Activated effector memory CD4-positive, alpha-beta T cell treated with Interleukin-2 at 50 U/mL for 16 hours (primary cell): ENCODE measurements around the gene MRGPRX1.
"Not testable (repeated sequence)": the region's sequence is repeated elsewhere in the genome, so short reads cannot be mapped to it uniquely, and the experiment has no call there.

ENCODE experiments used
- DNase-seq: peaks from one replicate; pipeline ENCODE4 v3.0.0-alpha.2; 2020

The MRGPRX1 gene

GRCh38 chr11:18939314-18939713 lies at the start of gene MRGPRX1:
Gene MRGPRX1 (minus strand): TSS chr11:18939414. CDS start chr11:18934784, 4,630 bp downstream.
- no peak for DNase-seq

GRCh38 chr11:18987454-18988231 lies 48.4 kb upstream of the MRGPRX1 start:
- DNase-seq, result no peak

- no peak for DNase-seq
Observed at GRCh38 chr11:18986744-18987143, 47.5 kb upstream of the MRGPRX1 start.

GRCh38 chr11:18981897-18982296 lies 42.7 kb upstream of the MRGPRX1 start:
- DNase-seq, result no peak

GRCh38 chr11:18974192-18974591 lies 35.0 kb upstream of the MRGPRX1 start:
- no peak for DNase-seq

- DNase-seq, result no peak
Observed at GRCh38 chr11:18972336-18972735, 33.1 kb upstream of the MRGPRX1 start.

- DNase-seq, result no peak
Observed at GRCh38 chr11:18969720-18970119, 30.5 kb upstream of the MRGPRX1 start.

- DNase-seq, result no peak
Observed at GRCh38 chr11:18958221-18958910, 19.2 kb upstream of the MRGPRX1 start.

GRCh38 chr11:18956630-18957029 lies 17.4 kb upstream of the MRGPRX1 start:
- DNase-seq, result no peak

GRCh38 chr11:18936002-18936673 lies 3.1 kb downstream of the MRGPRX1 start:
- DNase-seq, result no peak

- no peak for DNase-seq
Observed at GRCh38 chr11:18934195-18934814, 4.9 kb downstream of the MRGPRX1 start.

- no peak for DNase-seq
Observed at GRCh38 chr11:18927550-18928322, 11.5 kb downstream of the MRGPRX1 start.

GRCh38 chr11:18925426-18925825 lies 13.8 kb downstream of the MRGPRX1 start:
- not testable (repeated sequence) for DNase-seq

- no peak for DNase-seq
Observed at GRCh38 chr11:18912883-18913282, 26.3 kb downstream of the MRGPRX1 start.

- DNase-seq, result no peak
Observed at GRCh38 chr11:18907391-18907790, 31.8 kb downstream of the MRGPRX1 start.

GRCh38 chr11:18900637-18901036 lies 38.6 kb downstream of the MRGPRX1 start:
- DNase-seq, result not testable (repeated sequence)

- not testable (repeated sequence) for DNase-seq
Observed at GRCh38 chr11:18900151-18900611, 39.0 kb downstream of the MRGPRX1 start.

- not testable (repeated sequence) for DNase-seq
Observed at GRCh38 chr11:18891712-18892111, 47.5 kb downstream of the MRGPRX1 start.

GRCh38 chr11:18890615-18891014 lies 48.6 kb downstream of the MRGPRX1 start:
- no peak for DNase-seq
